ENCODE data around the gene SEPTIN7. TPM values are rescaled to one million over a fixed set of nuclear protein-coding genes. Genes with fewer than 3 reads are reported as not detected.
A peak's percentile ranks its signal among the peaks of the same experiment; 100 is the strongest.

SEPTIN7 gene
- 262 and 267 TPM in 2 replicates for polyA plus RNA-seq (2013)

DNA sequence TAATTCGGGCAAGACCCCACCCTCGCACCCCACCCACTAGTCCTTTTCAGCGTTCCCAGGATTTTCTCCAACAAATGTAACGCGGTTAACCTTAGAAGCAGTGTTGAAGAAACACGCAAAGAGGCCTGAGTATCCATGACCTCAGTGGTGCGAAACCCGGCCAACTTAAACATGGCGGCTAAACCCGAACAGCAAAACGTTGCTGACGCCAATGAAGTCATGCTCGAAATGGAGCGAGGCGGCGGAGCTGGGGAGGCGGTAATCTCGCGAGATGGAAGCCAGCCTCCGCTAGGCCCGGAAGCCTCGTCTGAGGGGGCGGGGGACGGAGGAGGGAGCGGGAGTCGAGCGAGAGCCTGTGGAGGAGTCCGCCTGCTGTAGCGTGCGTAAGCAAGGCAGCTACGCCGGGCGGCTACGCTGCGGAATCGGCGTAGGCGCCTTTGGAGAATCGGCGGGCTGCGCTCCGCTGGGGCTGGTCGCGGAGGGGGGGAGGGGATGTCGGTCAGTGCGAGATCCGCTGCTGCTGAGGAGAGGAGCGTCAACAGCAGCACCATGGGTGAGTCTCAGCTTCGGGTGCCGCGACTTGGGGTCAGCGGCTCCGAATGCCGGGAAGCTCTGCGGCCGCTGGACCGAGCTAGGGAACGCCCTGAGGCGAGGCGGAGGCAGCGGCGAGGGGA, at the start of gene SEPTIN7:
Gene SEPTIN7 (plus strand): TSS at position 340 of the 674 bp plus-strand sequence. CDS start 153 bp downstream, at position 493.
- peak within 1 kb of the TSS; percentile 96 for H3K27ac ChIP-seq (ENCODE audit: low read depth, low read length)
- peak within 1 kb of the TSS; percentile 76 for H3K18ac ChIP-seq (ENCODE audit: low read length)
- H3K9ac ChIP-seq (ENCODE audit: low read length): peak within 1 kb of the TSS; percentile 91
- peak within 1 kb of the TSS; percentile 22 for H3K4ac ChIP-seq (ENCODE audit: low read depth, low read length)
- H2AFZ ChIP-seq (ENCODE audit: insufficient read depth, low read length, poor library complexity): peak within 1 kb of the TSS; percentile 64
- peaks cover 0 to 4% of the 10 kb centered on the region in 2 experiments for H3K4me1 ChIP-seq (ENCODE audit: control insufficient read depth in 1 of 2, insufficient read depth in 2 of 2, low read length in 2 of 2)
- H3K27me3 ChIP-seq (ENCODE audit: insufficient read depth, low read length): no peaks in the 10 kb centered on the region
- H4K8ac ChIP-seq (ENCODE audit: low read depth, low read length): peak within 1 kb of the TSS; percentile 87
- no peaks in the 10 kb centered on the region for H3K36me3 ChIP-seq (ENCODE audit: control insufficient read depth in 1 of 2, insufficient read depth in 2 of 2, low read length in 2 of 2)
- peak within 1 kb of the TSS; percentile 75 for H2BK120ac ChIP-seq (ENCODE audit: insufficient read depth, low read length, poor library complexity)
- H3K79me2 ChIP-seq (ENCODE audit: control insufficient read depth, insufficient read depth, low read length, poor library complexity): peaks cover 17% of the 10 kb centered on the region
- H3K23ac ChIP-seq (ENCODE audit: low read length): no peak within 1 kb of the TSS
- peaks cover 16% of the 10 kb centered on the region for H3K79me1 ChIP-seq (ENCODE audit: low read length)
- peak within 1 kb of the TSS; percentile 78 for H4K12ac ChIP-seq (ENCODE audit: low read depth, low read length)
- H2BK5ac ChIP-seq (ENCODE audit: low read depth, low read length, poor library complexity): peak within 1 kb of the TSS; percentile 88
- H2BK12ac ChIP-seq (ENCODE audit: low read length): peak within 1 kb of the TSS; percentile 1
- H3K4me2 ChIP-seq (ENCODE audit: low read length): peak within 1 kb of the TSS; percentile 76
- no peaks in the 10 kb centered on the region for H3K9me3 ChIP-seq (ENCODE audit: insufficient read depth, low read depth, low read length)
- H4K91ac ChIP-seq (ENCODE audit: low read depth, low read length): peak within 1 kb of the TSS; percentile 86
- peak; percentile 99 to 100 for DNase-seq
- peak within 1 kb of the TSS; percentile 44 for H2AK5ac ChIP-seq (ENCODE audit: low read length)
- peak within 1 kb of the TSS; percentile 50 for H3K14ac ChIP-seq (ENCODE audit: low read length)
- H3K4me3 ChIP-seq (ENCODE audit: low read depth, low read length): peak within 1 kb of the TSS; percentile 92
- WGBS (ENCODE audit: extremely low coverage, insufficient coverage, insufficient read length): no CpG with 5 or more reads among the region's 62 CpGs

DNA sequence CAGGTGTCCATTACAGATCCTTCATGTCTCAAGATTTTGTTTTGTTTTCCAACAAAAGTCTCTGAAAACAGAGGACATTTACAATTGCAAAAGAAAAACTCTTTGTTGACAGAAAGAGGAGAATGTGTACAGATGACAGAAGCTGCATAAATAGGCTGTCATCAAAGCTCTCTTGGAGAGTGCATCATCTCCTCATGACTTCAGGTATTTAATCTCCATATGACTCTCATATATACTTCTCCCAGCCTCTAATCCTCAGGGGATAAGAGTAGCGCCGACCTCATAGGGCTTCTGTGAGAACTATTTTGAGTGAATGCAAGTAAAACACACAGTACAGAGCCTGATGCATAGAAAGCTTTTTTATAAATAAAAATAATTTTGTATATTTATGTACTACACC, 48.1 kb upstream of the SEPTIN7 start:
- no peak overlapping the region for H3K4me2 ChIP-seq (ENCODE audit: low read length)

DNA sequence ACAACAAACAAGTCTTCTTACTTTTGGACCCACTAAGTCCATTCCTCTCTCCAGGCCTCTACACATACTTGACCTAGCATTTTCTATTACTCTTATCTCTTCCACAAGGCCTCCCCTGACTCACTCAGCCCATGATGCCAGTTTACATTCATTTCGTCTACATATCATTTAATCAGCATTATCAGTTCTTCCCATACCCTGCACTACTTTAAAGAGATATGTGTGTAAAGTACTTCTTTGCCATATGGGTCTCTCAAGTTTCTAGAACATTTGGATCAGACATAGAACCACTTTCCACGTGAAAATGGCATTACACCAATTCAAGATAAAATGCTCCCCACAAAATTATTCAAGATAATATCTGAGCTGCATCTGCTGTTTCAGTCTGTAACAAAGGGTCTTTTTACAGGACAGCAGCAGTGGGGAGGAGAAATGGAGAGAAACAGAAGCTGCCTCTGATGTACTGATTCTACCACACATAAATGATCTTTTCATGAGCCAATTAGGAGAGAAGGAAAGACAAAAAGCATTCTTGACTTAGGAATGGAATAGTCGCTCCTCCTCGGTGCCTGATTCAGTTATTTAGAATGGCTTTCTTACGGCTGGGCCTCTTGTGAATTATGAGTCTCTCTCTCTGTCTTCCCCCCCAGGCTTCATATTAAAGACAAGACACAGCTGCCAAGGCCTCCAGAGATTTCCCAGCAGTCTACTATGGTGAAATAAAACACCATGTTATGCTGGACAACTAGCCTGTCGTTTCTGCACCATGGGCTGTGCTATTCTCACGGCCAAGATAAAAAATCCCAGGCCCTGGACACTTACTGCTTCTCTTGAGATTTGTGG, 46.9 kb upstream of the SEPTIN7 start:
- Histone ChIP-seq H2BK5ac (ENCODE audit: low read depth, low read length, poor library complexity) (no peak overlapping the region), H2BK12ac (ENCODE audit: low read length) (no peak overlapping the region), H3K18ac (ENCODE audit: low read length) (no peak overlapping the region), H3K27ac (ENCODE audit: low read depth, low read length) (no peak overlapping the region), H3K14ac (ENCODE audit: low read length) (no peak overlapping the region), H3K9me3 (ENCODE audit: insufficient read depth, low read depth, low read length) (no peaks in the 10 kb centered on the region), H3K4me3 (ENCODE audit: low read depth, low read length) (no peak overlapping the region), H3K9ac (ENCODE audit: low read length) (no peak overlapping the region), H2AK5ac (ENCODE audit: low read length) (no peak overlapping the region), H4K8ac (ENCODE audit: low read depth, low read length) (no peak overlapping the region), H3K4me2 (ENCODE audit: low read length) (no peak overlapping the region), H3K4me1 (ENCODE audit: control insufficient read depth in 1 of 2, insufficient read depth in 2 of 2, low read length in 2 of 2) (peaks cover 9 to 19% of the 10 kb centered on the region in 2 experiments), H3K23ac (ENCODE audit: low read length) (no peak overlapping the region), H4K91ac (ENCODE audit: low read depth, low read length) (no peak overlapping the region), H3K4ac (ENCODE audit: low read depth, low read length) (no peak overlapping the region), H3K36me3 (ENCODE audit: control insufficient read depth in 1 of 2, insufficient read depth in 2 of 2, low read length in 2 of 2) (no peaks in the 10 kb centered on the region), H4K12ac (ENCODE audit: low read depth, low read length) (no peak overlapping the region), H2AFZ (ENCODE audit: insufficient read depth, low read length, poor library complexity) (no peak overlapping the region), H3K27me3 (ENCODE audit: insufficient read depth, low read length) (no peaks in the 10 kb centered on the region), H3K79me1 (ENCODE audit: low read length) (peaks cover 6% of the 10 kb centered on the region), H3K79me2 (ENCODE audit: control insufficient read depth, insufficient read depth, low read length, poor library complexity) (no peaks in the 10 kb centered on the region), H2BK120ac (ENCODE audit: insufficient read depth, low read length, poor library complexity) (no peak overlapping the region)
- no CpG with 5 or more reads among the region's 7 CpGs for WGBS (ENCODE audit: extremely low coverage, insufficient coverage, insufficient read length)
- no peak for DNase-seq

More for the DNA sequence above, 48.1 kb upstream of the SEPTIN7 start:
- no peak overlapping the region for H4K91ac ChIP-seq (ENCODE audit: low read depth, low read length)
- H3K14ac ChIP-seq (ENCODE audit: low read length): no peak overlapping the region
- no CpG with 5 or more reads among the region's 2 CpGs for WGBS (ENCODE audit: extremely low coverage, insufficient coverage, insufficient read length)
- no peak overlapping the region for H2BK120ac ChIP-seq (ENCODE audit: insufficient read depth, low read length, poor library complexity)
- no peak overlapping the region for H4K8ac ChIP-seq (ENCODE audit: low read depth, low read length)
- H3K79me2 ChIP-seq (ENCODE audit: control insufficient read depth, insufficient read depth, low read length, poor library complexity): no peaks in the 10 kb centered on the region
- no peak overlapping the region for H2BK12ac ChIP-seq (ENCODE audit: low read length)
- no peak overlapping the region for H2AK5ac ChIP-seq (ENCODE audit: low read length)
- H3K36me3 ChIP-seq (ENCODE audit: control insufficient read depth in 1 of 2, insufficient read depth in 2 of 2, low read length in 2 of 2): no peaks in the 10 kb centered on the region
- H3K23ac ChIP-seq (ENCODE audit: low read length): no peak overlapping the region
- no peak for DNase-seq
- no peak overlapping the region for H3K9ac ChIP-seq (ENCODE audit: low read length)
- H3K18ac ChIP-seq (ENCODE audit: low read length): no peak overlapping the region
- H3K27me3 ChIP-seq (ENCODE audit: insufficient read depth, low read length): no peaks in the 10 kb centered on the region
- H3K4me3 ChIP-seq (ENCODE audit: low read depth, low read length): no peak overlapping the region
- H3K4ac ChIP-seq (ENCODE audit: low read depth, low read length): no peak overlapping the region
- no peak overlapping the region for H2BK5ac ChIP-seq (ENCODE audit: low read depth, low read length, poor library complexity)
- no peak overlapping the region for H2AFZ ChIP-seq (ENCODE audit: insufficient read depth, low read length, poor library complexity)
- peaks cover 5% of the 10 kb centered on the region for H3K79me1 ChIP-seq (ENCODE audit: low read length)
- peaks cover 9 to 19% of the 10 kb centered on the region in 2 experiments for H3K4me1 ChIP-seq (ENCODE audit: control insufficient read depth in 1 of 2, insufficient read depth in 2 of 2, low read length in 2 of 2)
- no peak overlapping the region for H4K12ac ChIP-seq (ENCODE audit: low read depth, low read length)
- H3K27ac ChIP-seq (ENCODE audit: low read depth, low read length): no peak overlapping the region
- no peaks in the 10 kb centered on the region for H3K9me3 ChIP-seq (ENCODE audit: insufficient read depth, low read depth, low read length)

DNA sequence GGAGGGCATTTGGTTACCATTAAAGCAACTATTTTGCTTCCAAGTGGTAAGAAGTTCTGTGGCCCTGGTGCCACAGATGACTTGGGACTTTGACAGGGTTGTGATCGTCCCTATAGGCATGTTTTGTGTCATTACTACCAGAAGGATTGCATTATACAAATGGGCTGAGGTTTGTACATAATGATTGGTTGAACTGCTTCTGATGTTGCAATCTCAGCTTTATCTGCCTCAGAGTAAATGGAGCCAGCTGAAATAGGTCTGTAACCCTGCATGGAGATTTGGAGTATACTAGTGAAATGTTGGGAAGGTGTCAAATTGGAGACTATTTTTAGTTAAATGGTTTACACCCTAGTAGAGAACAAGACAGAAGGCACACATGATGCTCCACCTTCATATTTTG, 46.1 kb upstream of the SEPTIN7 start:
- no CpG with 5 or more reads among the region's 1 CpG for WGBS (ENCODE audit: extremely low coverage, insufficient coverage, insufficient read length)
- Histone ChIP-seq H3K36me3 (ENCODE audit: control insufficient read depth in 1 of 2, insufficient read depth in 2 of 2, low read length in 2 of 2) (no peaks in the 10 kb centered on the region), H3K4me2 (ENCODE audit: low read length) (no peak overlapping the region), H3K79me2 (ENCODE audit: control insufficient read depth, insufficient read depth, low read length, poor library complexity) (no peaks in the 10 kb centered on the region), H2BK5ac (ENCODE audit: low read depth, low read length, poor library complexity) (no peak overlapping the region), H3K18ac (ENCODE audit: low read length) (no peak overlapping the region), H3K23ac (ENCODE audit: low read length) (no peak overlapping the region), H3K9me3 (ENCODE audit: insufficient read depth, low read depth, low read length) (no peaks in the 10 kb centered on the region), H3K14ac (ENCODE audit: low read length) (no peak overlapping the region), H3K27ac (ENCODE audit: low read depth, low read length) (no peak overlapping the region), H3K9ac (ENCODE audit: low read length) (no peak overlapping the region), H4K91ac (ENCODE audit: low read depth, low read length) (no peak overlapping the region), H3K4me3 (ENCODE audit: low read depth, low read length) (no peak overlapping the region), H3K27me3 (ENCODE audit: insufficient read depth, low read length) (no peaks in the 10 kb centered on the region), H3K4me1 (ENCODE audit: control insufficient read depth in 1 of 2, insufficient read depth in 2 of 2, low read length in 2 of 2) (peaks cover 9 to 17% of the 10 kb centered on the region in 2 experiments), H2BK12ac (ENCODE audit: low read length) (no peak overlapping the region), H3K4ac (ENCODE audit: low read depth, low read length) (no peak overlapping the region), H3K79me1 (ENCODE audit: low read length) (peaks cover 7% of the 10 kb centered on the region), H4K12ac (ENCODE audit: low read depth, low read length) (no peak overlapping the region), H2AFZ (ENCODE audit: insufficient read depth, low read length, poor library complexity) (no peak overlapping the region), H4K8ac (ENCODE audit: low read depth, low read length) (no peak overlapping the region), H2AK5ac (ENCODE audit: low read length) (no peak overlapping the region), H2BK120ac (ENCODE audit: insufficient read depth, low read length, poor library complexity) (no peak overlapping the region)
- no peak for DNase-seq
